ENCODE data around the gene CD93.

DNA sequence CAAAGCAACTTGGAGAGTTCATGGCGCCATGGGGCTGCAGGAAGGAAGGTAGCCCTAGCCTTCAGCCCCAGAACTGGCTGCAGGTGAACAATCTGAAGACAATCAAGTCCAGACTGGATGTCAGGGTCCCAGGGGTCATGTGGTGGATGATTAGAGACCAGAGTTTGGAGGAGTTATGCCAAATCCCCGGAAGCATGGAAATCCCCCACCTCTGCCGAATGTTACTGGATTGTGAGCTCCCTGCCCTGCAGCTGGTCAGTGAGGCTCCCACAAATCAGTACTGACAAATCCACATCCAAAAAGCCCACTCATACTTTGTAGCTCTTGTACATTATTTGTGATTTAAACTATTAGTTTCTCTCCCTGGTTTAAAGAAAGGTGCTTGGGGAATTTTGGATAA lies 21.3 kb upstream of the CD93 start:
- TF ChIP-seq, protein P1, sequence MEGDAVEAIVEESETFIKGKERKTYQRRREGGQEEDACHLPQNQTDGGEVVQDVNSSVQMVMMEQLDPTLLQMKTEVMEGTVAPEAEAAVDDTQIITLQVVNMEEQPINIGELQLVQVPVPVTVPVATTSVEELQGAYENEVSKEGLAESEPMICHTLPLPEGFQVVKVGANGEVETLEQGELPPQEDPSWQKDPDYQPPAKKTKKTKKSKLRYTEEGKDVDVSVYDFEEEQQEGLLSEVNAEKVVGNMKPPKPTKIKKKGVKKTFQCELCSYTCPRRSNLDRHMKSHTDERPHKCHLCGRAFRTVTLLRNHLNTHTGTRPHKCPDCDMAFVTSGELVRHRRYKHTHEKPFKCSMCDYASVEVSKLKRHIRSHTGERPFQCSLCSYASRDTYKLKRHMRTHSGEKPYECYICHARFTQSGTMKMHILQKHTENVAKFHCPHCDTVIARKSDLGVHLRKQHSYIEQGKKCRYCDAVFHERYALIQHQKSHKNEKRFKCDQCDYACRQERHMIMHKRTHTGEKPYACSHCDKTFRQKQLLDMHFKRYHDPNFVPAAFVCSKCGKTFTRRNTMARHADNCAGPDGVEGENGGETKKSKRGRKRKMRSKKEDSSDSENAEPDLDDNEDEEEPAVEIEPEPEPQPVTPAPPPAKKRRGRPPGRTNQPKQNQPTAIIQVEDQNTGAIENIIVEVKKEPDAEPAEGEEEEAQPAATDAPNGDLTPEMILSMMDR (IDR thresholded peaks at IDR 0.05): no peak
- no peak for TF ChIP-seq POLR2A (IDR thresholded peaks at IDR 0.05)
